Breast epithelium (tissue), 4 donors: Measurements from ENCODE around the gene NTRK2. TPM values are rescaled to one million over a fixed set of nuclear protein-coding genes. Genes with fewer than 3 reads are reported as not detected.
"Not testable (repeated sequence)": the region's sequence is repeated elsewhere in the genome, so short reads cannot be mapped to it uniquely, and the experiment has no call there.

Source experiments
- DNase-seq, 2 donors: peaks; one replicate each; pipeline ENCODE4 v3.0.0-alpha.2; 2019; ENCODE audit warnings: low spot score in 2 of 2
- H3K27ac ChIP-seq, 2 donors: fragments of 200-600 bp; sonication (generic) in 1 of 2; one replicate each; pipeline ENCODE4 v1.5.1; 2016 to 2019; ENCODE audit warnings: mild to moderate bottlenecking in 1 of 2
- H3K27me3 ChIP-seq, 2 donors: fragments of 200-600 bp; sonication (generic) in 1 of 2; one replicate each; pipeline versions ENCODE4 v1.5.1 to v1.6.0; 2017 to 2019; ENCODE audit warnings: control low read depth in 1 of 2, mild to moderate bottlenecking in 1 of 2
- H3K36me3 ChIP-seq: fragments of 200-600 bp; one replicate; pipeline ENCODE4 v1.5.1; 2019
- H3K4me1 ChIP-seq, 2 donors: fragments of 200-600 bp; sonication (generic); one replicate each; pipeline ENCODE4 v1.5.1; 2016 to 2019; ENCODE audit warnings: control low read depth in 1 of 2
- H3K4me3 ChIP-seq, 3 donors: fragments of 200-600 bp; sonication (generic); 1 replicate in 2 of 3; 2 replicates in 1 of 3; pipeline ENCODE4 v1.5.1; 2016 to 2019; ENCODE audit warnings: mild to moderate bottlenecking in 3 of 3, moderate library complexity in 2 of 3
- H3K9me3 ChIP-seq, 2 donors: fragments of 200-600 bp; sonication (generic) in 1 of 2; one replicate each; pipeline ENCODE4 v1.5.1; 2016 to 2019; ENCODE audit warnings: control low read depth in 1 of 2
- CTCF ChIP-seq, 3 donors: fragments of 450-650 bp; IDR thresholded peaks; one replicate each; pipeline ENCODE4 v1.5.1; 2016 to 2017; ENCODE audit warnings: antibody characterized with exemption in 3 of 3, mild to moderate bottlenecking in 3 of 3, moderate library complexity in 3 of 3
- POLR2A ChIP-seq: fragments of 450-650 bp; IDR thresholded peaks from one replicate; pipeline ENCODE4 v1.6.1; 2016; ENCODE audit warnings: antibody characterized with exemption, mild to moderate bottlenecking, moderate library complexity
- POLR2AphosphoS5 ChIP-seq, 3 donors: sonication (generic); formaldehyde crosslinking; IDR thresholded peaks; one replicate each; pipeline ENCODE4 v1.6.1; 2017; ENCODE audit warnings: antibody characterized with exemption in 3 of 3
- intact Hi-C: fragments of 100-400 bp; cut with DNase I; formaldehyde crosslinking; loops from one replicate; pipeline ENCODE4 v1.15.1; 2023; ENCODE audit warnings: low total_unique reads
- total RNA-seq, 3 donors: library from RNA; depleted of rRNA; stranded (reverse); fragments of >200 nt; gene quantifications; one replicate each; pipeline ENCODE4 v1.1.0, GENCODE V29; 2016

NTRK2 gene
- total RNA-seq, 3 donors from 2014 or later, result 25.9 to 134 (median 112) TPM

GRCh38 chr9:84894859-84895258, 225.3 kb downstream of the NTRK2 start:
- no peak for DNase-seq
- no peak overlapping the region for H3K4me3 ChIP-seq
- no peaks in the 10 kb centered on the region for H3K4me1 ChIP-seq
- H3K36me3 ChIP-seq, result no peaks in the 10 kb centered on the region
- no peaks in the 10 kb centered on the region for H3K9me3 ChIP-seq
- intact Hi-C loops, result no loop called here
- H3K27me3 ChIP-seq, result no peaks in the 10 kb centered on the region
- no peak overlapping the region for H3K27ac ChIP-seq
- TF ChIP-seq POLR2AphosphoS5 (IDR thresholded peaks at IDR 0.05), result no peak
- no peak for TF ChIP-seq POLR2A
- no peak for TF ChIP-seq CTCF (IDR thresholded peaks at IDR 0.05)

- intact Hi-C loops, result no loop called here
Observed at GRCh38 chr9:84897362-84898094, 228.0 kb downstream of the NTRK2 start.

GRCh38 chr9:84898188-84898587, 228.7 kb downstream of the NTRK2 start:
- H3K9me3 ChIP-seq, result no peaks in the 10 kb centered on the region
- H3K36me3 ChIP-seq, result no peaks in the 10 kb centered on the region
- TF ChIP-seq POLR2A, result no peak
- TF ChIP-seq CTCF (IDR thresholded peaks at IDR 0.05), result no peak
- no peak for TF ChIP-seq POLR2AphosphoS5 (IDR thresholded peaks at IDR 0.05)
- no peak overlapping the region for H3K27ac ChIP-seq
- no peak for DNase-seq
- H3K4me3 ChIP-seq, result no peak overlapping the region
- H3K27me3 ChIP-seq, result no peaks in the 10 kb centered on the region
- intact Hi-C loops, result no loop called here
- no peaks in the 10 kb centered on the region for H3K4me1 ChIP-seq

More at GRCh38 chr9:84897362-84898094, 228.0 kb downstream of the NTRK2 start:
- Histone ChIP-seq H3K36me3 (no peaks in the 10 kb centered on the region), H3K27ac (no peak overlapping the region), H3K4me3 (no peak overlapping the region), H3K4me1 (no peaks in the 10 kb centered on the region), H3K27me3 (no peaks in the 10 kb centered on the region), H3K9me3 (no peaks in the 10 kb centered on the region)
- no peak for TF ChIP-seq POLR2A
- no peak for TF ChIP-seq POLR2AphosphoS5 (IDR thresholded peaks at IDR 0.05)
- no peak for TF ChIP-seq CTCF (IDR thresholded peaks at IDR 0.05)
- no peak for DNase-seq

- H3K9me3 ChIP-seq, H3K4me3 ChIP-seq, H3K27me3 ChIP-seq, H3K36me3 ChIP-seq, H3K27ac ChIP-seq, H3K4me1 ChIP-seq, DNase-seq, intact Hi-C loops: not testable (repeated sequence)
Observed at GRCh38 chr9:84898618-84899017, 229.1 kb downstream of the NTRK2 start.

GRCh38 chr9:84899326-84899725, 229.8 kb downstream of the NTRK2 start:
- intact Hi-C loops, result no loop called here
- no peak for TF ChIP-seq POLR2A
- no peak for TF ChIP-seq POLR2AphosphoS5 (IDR thresholded peaks at IDR 0.05)
- TF ChIP-seq CTCF (IDR thresholded peaks at IDR 0.05), result no peak
- no peak overlapping the region for H3K4me3 ChIP-seq
- DNase-seq, result no peak
- H3K27ac ChIP-seq, result no peak overlapping the region
- no peaks in the 10 kb centered on the region for H3K27me3 ChIP-seq
- H3K9me3 ChIP-seq, result no peaks in the 10 kb centered on the region
- no peaks in the 10 kb centered on the region for H3K4me1 ChIP-seq
- H3K36me3 ChIP-seq, result no peaks in the 10 kb centered on the region
